ENCODE data around the gene JAKMIP2.

GRCh38 chr5:147617191-147617606, 165.3 kb downstream of the JAKMIP2 start:
- TF ChIP-seq CTCF (IDR thresholded peaks at IDR 0.05) (no peak), POLR2A (IDR thresholded peaks at IDR 0.05) (no peak)
